IPS-NIHi7 (cell line): Measurements from ENCODE around the gene OTULINL.

Source experiments
- DNase-seq: peaks from one replicate; pipeline ENCODE4 v3.0.0; 2012; ENCODE audit warnings: mixed read lengths; ENCODE audit errors: extremely low spot score

OTULINL gene

GRCh38 chr5:14577079-14577725 lies 4.4 kb upstream of the OTULINL start:
- DNase-seq, result no peak

- no peak for DNase-seq
These were observed 3.6 kb upstream of the OTULINL start for GRCh38 chr5:14577971-14578370.

- DNase-seq, result no peak
These were observed 2.3 kb upstream of the OTULINL start for GRCh38 chr5:14579246-14579645.

- DNase-seq, result no peak
These were observed 1.7 kb upstream of the OTULINL start for GRCh38 chr5:14579731-14580397.

- no peak for DNase-seq
These were observed 1.1 kb upstream of the OTULINL start for GRCh38 chr5:14580398-14581034.

- DNase-seq, result peak; percentile 48
These were observed 552 bp downstream of the OTULINL start for GRCh38 chr5:14581891-14582796.

- no peak for DNase-seq
These were observed 1.2 kb downstream of the OTULINL start for GRCh38 chr5:14582797-14583137.

GRCh38 chr5:14584848-14585247 lies 3.3 kb downstream of the OTULINL start:
- no peak for DNase-seq

- DNase-seq, result no peak
These were observed 5.6 kb downstream of the OTULINL start for GRCh38 chr5:14587150-14587549.

GRCh38 chr5:14588145-14588544 lies 6.6 kb downstream of the OTULINL start:
- DNase-seq, result no peak

- DNase-seq, result no peak
These were observed 7.4 kb downstream of the OTULINL start for GRCh38 chr5:14588758-14589543.

GRCh38 chr5:14590949-14591348 lies 9.4 kb downstream of the OTULINL start:
- no peak for DNase-seq

GRCh38 chr5:14591548-14591947 lies 10.0 kb downstream of the OTULINL start:
- DNase-seq, result no peak

- DNase-seq, result no peak
These were observed 11.9 kb downstream of the OTULINL start for GRCh38 chr5:14593326-14594021.

- DNase-seq, result no peak
These were observed 12.9 kb downstream of the OTULINL start for GRCh38 chr5:14594378-14595074.

GRCh38 chr5:14595189-14595588 lies 13.6 kb downstream of the OTULINL start:
- no peak for DNase-seq

- DNase-seq, result no peak
These were observed 14.3 kb downstream of the OTULINL start for GRCh38 chr5:14595891-14596290.

GRCh38 chr5:14597080-14597479 lies 15.5 kb downstream of the OTULINL start:
- no peak for DNase-seq

GRCh38 chr5:14598225-14598624 lies 16.6 kb downstream of the OTULINL start:
- no peak for DNase-seq

GRCh38 chr5:14599476-14600127 lies 18.0 kb downstream of the OTULINL start:
- no peak for DNase-seq
